ENCODE measurements around the gene ISLR. TPM values are rescaled to one million over a fixed set of nuclear protein-coding genes. Genes with fewer than 3 reads are reported as not detected.

The ISLR gene, protein sequence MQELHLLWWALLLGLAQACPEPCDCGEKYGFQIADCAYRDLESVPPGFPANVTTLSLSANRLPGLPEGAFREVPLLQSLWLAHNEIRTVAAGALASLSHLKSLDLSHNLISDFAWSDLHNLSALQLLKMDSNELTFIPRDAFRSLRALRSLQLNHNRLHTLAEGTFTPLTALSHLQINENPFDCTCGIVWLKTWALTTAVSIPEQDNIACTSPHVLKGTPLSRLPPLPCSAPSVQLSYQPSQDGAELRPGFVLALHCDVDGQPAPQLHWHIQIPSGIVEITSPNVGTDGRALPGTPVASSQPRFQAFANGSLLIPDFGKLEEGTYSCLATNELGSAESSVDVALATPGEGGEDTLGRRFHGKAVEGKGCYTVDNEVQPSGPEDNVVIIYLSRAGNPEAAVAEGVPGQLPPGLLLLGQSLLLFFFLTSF
- total RNA-seq (not detected), polyA plus RNA-seq (not detected), total RNA-seq (not detected)

DNA sequence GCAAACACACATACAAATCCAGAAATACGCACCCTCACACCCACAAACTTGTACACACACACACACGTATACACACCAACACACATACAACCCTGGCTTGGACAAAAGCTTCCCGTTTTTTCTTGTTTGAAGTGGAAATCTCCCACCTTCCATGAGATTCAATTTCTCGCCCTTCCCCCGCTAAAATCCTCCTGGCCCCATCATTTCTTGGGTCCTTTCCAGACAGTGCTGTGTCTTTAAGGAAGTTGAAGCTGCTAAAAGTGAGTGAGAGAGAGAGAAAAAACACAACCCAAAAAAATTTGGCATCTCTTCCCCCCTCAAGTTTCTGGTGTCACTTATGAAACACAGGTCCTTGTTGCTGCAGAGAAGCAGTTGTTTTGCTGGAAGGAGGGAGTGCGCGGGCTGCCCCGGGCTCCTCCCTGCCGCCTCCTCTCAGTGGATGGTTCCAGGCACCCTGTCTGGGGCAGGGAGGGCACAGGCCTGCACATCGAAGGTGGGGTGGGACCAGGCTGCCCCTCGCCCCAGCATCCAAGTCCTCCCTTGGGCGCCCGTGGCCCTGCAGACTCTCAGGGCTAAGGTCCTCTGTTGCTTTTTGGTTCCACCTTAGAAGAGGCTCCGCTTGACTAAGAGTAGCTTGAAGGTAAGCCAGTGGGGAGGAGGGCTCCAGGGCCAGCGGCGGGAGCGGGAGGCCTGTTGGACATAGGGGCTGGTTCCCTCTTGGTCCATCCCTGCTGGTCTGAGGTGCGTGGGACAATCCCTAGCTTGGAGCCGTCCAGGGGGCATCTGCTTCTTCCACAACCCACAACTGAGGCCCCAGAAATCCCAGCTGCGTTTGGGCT is at the start of gene ISLR:
TSS of gene ISLR (plus strand) at position 331 of the 839 bp plus-strand sequence. CDS start 1,149 bp downstream, outside the sequence.
- H3K36me3 Mint-ChIP-seq = no peaks in the 10 kb centered on the region
- H3K27ac ChIP-seq (ENCODE audit: low read depth, low read length) = no peak within 1 kb of the TSS
- no peak within 1 kb of the TSS for H3K4me3 ChIP-seq (ENCODE audit: low read length)
- DNase-seq (no peak), ATAC-seq (no peak)
- no peaks in the 10 kb centered on the region for H3K9me3 ChIP-seq (ENCODE audit: control insufficient read depth in 2 of 3, low read length in 3 of 3)
- POLR2A ChIA-PET = no interaction called here
- CTCF ChIA-PET = no interaction called here
- H3K36me3 ChIP-seq (ENCODE audit: control insufficient read depth in 2 of 3, insufficient read depth in 3 of 3, low read length in 3 of 3) = no peaks in the 10 kb centered on the region
- no peak within 1 kb of the TSS for H3K4me3 Mint-ChIP-seq
- no peaks in the 10 kb centered on the region for H3K4me1 ChIP-seq (ENCODE audit: control insufficient read depth in 2 of 2, insufficient read depth in 2 of 2, low read length in 2 of 2)
- no peaks in the 10 kb centered on the region for H3K27me3 ChIP-seq (ENCODE audit: control insufficient read depth in 2 of 2, insufficient read depth in 2 of 2, low read length in 2 of 2)
- H3K27ac Mint-ChIP-seq = no peak within 1 kb of the TSS
- intact Hi-C loops (cut with micrococcal nuclease) = no loop called here
- peaks cover 0 to 11% (median 0%) of the 10 kb centered on the region in 5 donors for H3K27me3 Mint-ChIP-seq
- no peaks in the 10 kb centered on the region for H3K9me3 Mint-ChIP-seq
- peaks cover 0 to 4% (median 0%) of the 10 kb centered on the region in 7 donors for H3K4me1 Mint-ChIP-seq

DNA sequence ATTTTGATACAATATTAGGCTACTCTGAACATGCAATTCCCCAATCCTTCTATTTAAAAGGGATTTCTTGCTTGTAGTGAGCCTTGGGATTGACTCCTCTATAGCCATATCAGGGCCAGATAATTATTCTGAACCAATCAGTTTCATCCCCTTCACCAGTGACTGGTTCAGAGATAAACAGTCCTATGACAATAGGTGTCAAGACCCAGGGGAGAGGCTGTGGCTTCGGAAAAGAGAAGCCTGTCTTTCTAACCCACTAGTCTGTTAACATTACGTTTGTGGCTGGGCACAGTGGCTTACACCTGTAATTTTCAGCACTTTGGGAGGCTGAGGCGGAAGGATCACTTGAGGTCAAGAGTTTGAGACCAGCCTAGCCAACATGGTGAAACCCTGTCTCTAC is 49.3 kb upstream of the ISLR start:
- intact Hi-C loops (cut with micrococcal nuclease) = no loop called here
- ATAC-seq (no peak), DNase-seq (no peak)
- peaks cover 0 to 5% of the 10 kb centered on the region in 2 donors for H3K27me3 ChIP-seq (ENCODE audit: control insufficient read depth in 2 of 2, insufficient read depth in 2 of 2, low read length in 2 of 2)
- Mint-ChIP-seq H3K4me3 (no peak overlapping the region), H3K36me3 (no peaks in the 10 kb centered on the region), H3K27ac (no peak overlapping the region), H3K9me3 (peaks cover 0 to 3% (median 0%) of the 10 kb centered on the region in 11 donors), H3K27me3 (peaks cover 37 to 69% (median 58%) of the 10 kb centered on the region in 5 donors), H3K4me1 (peaks cover 0 to 9% (median 5%) of the 10 kb centered on the region in 7 donors)
- ChIA-PET CTCF (no interaction called here), POLR2A (no interaction called here)
- H3K36me3 ChIP-seq (ENCODE audit: control insufficient read depth in 2 of 3, insufficient read depth in 3 of 3, low read length in 3 of 3) = no peaks in the 10 kb centered on the region
- no peak overlapping the region for H3K27ac ChIP-seq (ENCODE audit: low read depth, low read length)
- H3K4me3 ChIP-seq (ENCODE audit: low read length) = no peak overlapping the region
- H3K9me3 ChIP-seq (ENCODE audit: control insufficient read depth in 2 of 3, low read length in 3 of 3) = no peaks in the 10 kb centered on the region
- H3K4me1 ChIP-seq (ENCODE audit: control insufficient read depth in 2 of 2, insufficient read depth in 2 of 2, low read length in 2 of 2) = peaks cover 4 to 11% of the 10 kb centered on the region in 2 donors

DNA sequence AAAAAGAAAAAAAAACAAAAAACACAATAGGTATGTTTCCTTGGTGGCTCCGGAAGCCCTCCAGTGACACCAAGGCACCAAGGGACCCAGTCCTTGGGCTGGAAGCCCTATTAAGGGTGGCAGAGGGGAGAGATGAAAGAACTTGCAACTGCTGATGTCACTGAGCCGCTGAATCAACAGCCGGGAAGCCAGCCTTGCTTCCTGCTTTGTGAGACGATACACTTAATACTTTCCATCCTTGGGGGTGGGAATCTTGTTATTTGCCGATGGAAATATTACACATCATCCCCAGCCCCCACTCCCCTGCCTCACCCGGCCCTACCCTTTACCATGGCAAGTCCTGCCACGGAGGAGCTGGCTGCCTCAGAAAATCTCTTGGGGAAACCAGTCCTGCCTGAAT is 48.8 kb upstream of the ISLR start:
- no peak overlapping the region for H3K4me3 Mint-ChIP-seq
- intact Hi-C loops (cut with micrococcal nuclease) = loop anchor here in 1 of 2 donors (5.0 kb wide), 1 partner anchor 152 kb away; no protein-coding TSS in a partner anchor
- H3K36me3 ChIP-seq (ENCODE audit: control insufficient read depth in 2 of 3, insufficient read depth in 3 of 3, low read length in 3 of 3) = no peaks in the 10 kb centered on the region
- peaks cover 42 to 73% (median 63%) of the 10 kb centered on the region in 5 donors for H3K27me3 Mint-ChIP-seq
- peaks cover 4 to 11% of the 10 kb centered on the region in 2 donors for H3K4me1 ChIP-seq (ENCODE audit: control insufficient read depth in 2 of 2, insufficient read depth in 2 of 2, low read length in 2 of 2)
- no peak for ATAC-seq
- H3K27ac Mint-ChIP-seq = no peak overlapping the region
- no peaks in the 10 kb centered on the region for H3K9me3 ChIP-seq (ENCODE audit: control insufficient read depth in 2 of 3, low read length in 3 of 3)
- H3K4me1 Mint-ChIP-seq = peaks cover 0 to 13% (median 10%) of the 10 kb centered on the region in 7 donors
- DNase-seq = no peak
- H3K27ac ChIP-seq (ENCODE audit: low read depth, low read length) = no peak overlapping the region
- no peaks in the 10 kb centered on the region for H3K9me3 Mint-ChIP-seq
- no peak overlapping the region for H3K4me3 ChIP-seq (ENCODE audit: low read length)
- H3K36me3 Mint-ChIP-seq = no peaks in the 10 kb centered on the region
- peaks cover 0 to 5% of the 10 kb centered on the region in 2 donors for H3K27me3 ChIP-seq (ENCODE audit: control insufficient read depth in 2 of 2, insufficient read depth in 2 of 2, low read length in 2 of 2)
- ChIA-PET POLR2A (no interaction called here), CTCF (interaction anchor here (1.1 kb wide), 1 partner anchor 183 kb away, joined by 3 read pairs; no protein-coding TSS in a partner anchor)

DNA sequence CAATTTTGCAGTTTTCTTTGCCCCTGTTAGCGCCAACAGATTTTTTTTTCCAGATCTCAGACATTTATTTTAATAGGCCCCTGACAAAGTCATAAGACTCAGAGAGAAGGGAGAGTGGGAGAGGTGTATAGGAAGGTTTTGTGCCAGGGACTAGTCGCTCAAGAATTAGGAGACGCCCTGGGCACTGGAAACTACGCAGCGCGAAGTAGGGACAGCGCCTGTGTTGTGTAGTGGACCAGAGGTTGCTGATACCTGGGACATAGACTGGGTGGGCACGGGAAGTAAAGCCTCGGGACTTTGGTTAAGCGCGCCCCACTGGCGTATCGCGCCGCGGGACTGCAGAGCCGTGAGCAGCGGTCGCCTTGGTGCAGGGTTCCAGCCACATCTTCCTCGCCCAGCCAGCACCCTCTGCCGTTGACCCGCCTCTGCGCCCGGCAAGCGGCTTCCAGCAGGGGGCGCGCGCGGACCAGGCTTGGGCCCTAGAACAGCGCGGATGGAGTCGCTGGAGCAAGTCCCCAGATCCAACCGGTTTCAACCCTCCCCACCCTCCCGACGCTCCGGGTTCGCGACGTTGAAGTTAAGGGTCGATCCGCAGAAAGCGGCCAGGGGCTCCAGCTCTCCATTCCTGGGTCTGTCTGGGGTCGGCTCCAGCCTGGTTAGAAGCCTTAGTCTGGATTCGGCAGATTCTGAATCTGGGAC is 46.1 kb upstream of the ISLR start:
- peaks cover 0 to 6% (median 0%) of the 10 kb centered on the region in 5 donors for H3K36me3 Mint-ChIP-seq
- Histone ChIP-seq H3K4me3 (ENCODE audit: low read length) (peak overlapping the region; percentile 9), H3K4me1 (ENCODE audit: control insufficient read depth in 2 of 2, insufficient read depth in 2 of 2, low read length in 2 of 2) (peaks cover 4 to 11% of the 10 kb centered on the region in 2 donors), H3K27me3 (ENCODE audit: control insufficient read depth in 2 of 2, insufficient read depth in 2 of 2, low read length in 2 of 2) (peaks cover 0 to 13% of the 10 kb centered on the region in 2 donors), H3K9me3 (ENCODE audit: control insufficient read depth in 2 of 3, low read length in 3 of 3) (no peaks in the 10 kb centered on the region), H3K36me3 (ENCODE audit: control insufficient read depth in 2 of 3, insufficient read depth in 3 of 3, low read length in 3 of 3) (no peaks in the 10 kb centered on the region), H3K27ac (ENCODE audit: low read depth, low read length) (no peak overlapping the region)
- ChIA-PET POLR2A (no interaction called here), CTCF (interaction anchor here (1.5 to 3.0 kb wide), 2 partner anchors 156 to 195 kb away, joined by 3 to 21 read pairs; no protein-coding TSS in a partner anchor)
- ATAC-seq (peak; percentile 92), DNase-seq (peak; percentile 56 to 94 (median 77))
- H3K4me3 Mint-ChIP-seq = peak overlapping the region in 9 of 10 donors; percentile 10 to 72 (median 40)
- H3K27me3 Mint-ChIP-seq = peaks cover 56 to 82% (median 72%) of the 10 kb centered on the region in 5 donors
- H3K27ac Mint-ChIP-seq = no peak overlapping the region
- intact Hi-C loops (cut with micrococcal nuclease) = loop anchor here (1.0 to 5.0 kb wide), 5 partner anchors 155 to 195 kb away; no protein-coding TSS in a partner anchor
- H3K4me1 Mint-ChIP-seq = peaks cover 12 to 30% (median 22%) of the 10 kb centered on the region in 7 donors
- H3K9me3 Mint-ChIP-seq = peaks cover 0 to 2% (median 0%) of the 10 kb centered on the region in 11 donors

DNA sequence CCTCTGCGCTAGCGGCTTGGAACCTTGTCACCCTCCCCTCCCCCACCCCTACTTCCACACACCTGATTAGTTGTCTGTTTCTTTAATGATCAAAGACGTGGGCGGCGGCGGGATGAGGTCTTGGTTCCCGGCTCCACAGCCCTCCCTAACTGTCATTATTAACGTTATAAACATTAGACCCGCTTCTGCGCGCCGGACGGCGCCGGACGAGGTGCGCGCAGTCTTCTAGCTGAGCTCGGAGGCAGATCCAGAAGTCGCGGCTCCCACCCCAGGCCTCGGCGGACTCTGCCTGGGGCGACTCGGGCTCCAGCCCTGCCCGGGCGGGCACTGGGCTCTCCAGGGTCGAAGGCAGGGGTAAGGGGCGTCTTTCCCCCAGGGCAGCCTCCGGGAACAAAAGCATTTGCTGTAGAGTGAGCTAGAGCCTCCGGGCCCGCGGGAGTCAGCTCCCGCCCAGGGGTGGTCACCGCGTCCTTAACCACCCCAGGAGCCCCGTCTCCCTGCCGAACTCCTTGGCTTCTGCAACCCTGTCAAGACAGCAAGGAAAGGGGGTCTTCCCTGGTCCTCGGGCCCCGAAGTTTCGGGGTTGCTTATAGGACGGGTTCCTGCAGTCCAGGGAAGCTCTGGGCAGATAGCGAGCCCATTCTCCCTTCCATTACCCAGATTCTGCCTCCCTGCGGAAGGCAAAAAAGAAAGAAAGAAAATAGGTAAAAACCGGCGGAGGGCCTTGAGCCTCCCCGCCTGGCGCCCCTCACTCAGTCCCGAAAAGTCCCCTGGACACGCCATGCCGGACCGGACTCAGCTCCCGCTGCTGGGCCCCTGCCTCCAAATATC is 45.3 kb upstream of the ISLR start:
- ChIA-PET POLR2A (no interaction called here), CTCF (interaction anchor here (1.5 to 3.0 kb wide), 2 partner anchors 156 to 194 kb away, joined by 3 to 21 read pairs; no protein-coding TSS in a partner anchor)
- peak overlapping the region in 2 of 9 donors; percentile 13 to 43 for H3K27ac Mint-ChIP-seq
- DNase-seq (no peak), ATAC-seq (peak; percentile 11)
- peaks cover 0 to 6% (median 0%) of the 10 kb centered on the region in 5 donors for H3K36me3 Mint-ChIP-seq
- peaks cover 57 to 86% (median 74%) of the 10 kb centered on the region in 5 donors for H3K27me3 Mint-ChIP-seq
- H3K9me3 Mint-ChIP-seq = peaks cover 0 to 2% (median 0%) of the 10 kb centered on the region in 11 donors
- Histone ChIP-seq H3K36me3 (ENCODE audit: control insufficient read depth in 2 of 3, insufficient read depth in 3 of 3, low read length in 3 of 3) (no peaks in the 10 kb centered on the region), H3K27ac (ENCODE audit: low read depth, low read length) (no peak overlapping the region), H3K4me1 (ENCODE audit: control insufficient read depth in 2 of 2, insufficient read depth in 2 of 2, low read length in 2 of 2) (peaks cover 4 to 11% of the 10 kb centered on the region in 2 donors), H3K27me3 (ENCODE audit: control insufficient read depth in 2 of 2, insufficient read depth in 2 of 2, low read length in 2 of 2) (peaks cover 0 to 13% of the 10 kb centered on the region in 2 donors), H3K9me3 (ENCODE audit: control insufficient read depth in 2 of 3, low read length in 3 of 3) (no peaks in the 10 kb centered on the region), H3K4me3 (ENCODE audit: low read length) (peak overlapping the region; percentile 9)
- H3K4me1 Mint-ChIP-seq = peaks cover 12 to 30% (median 20%) of the 10 kb centered on the region in 7 donors
- intact Hi-C loops (cut with micrococcal nuclease) = loop anchor here (1.0 to 5.0 kb wide), 5 partner anchors 155 to 194 kb away; no protein-coding TSS in a partner anchor
- H3K4me3 Mint-ChIP-seq = peak overlapping the region in 9 of 10 donors; percentile 27 to 72 (median 55)
